ENCODE results near the gene SNUPN. TPM values are rescaled to one million over a fixed set of nuclear protein-coding genes. Genes with fewer than 3 reads are reported as not detected.

The SNUPN gene
- total RNA-seq, result 33.9 and 34.7 TPM in 2 replicates

GRCh38 chr15:75625542-75626347 lies at the start of gene SNUPN:
TSS of gene SNUPN (minus strand) at chr15:75625725. CDS start at chr15:75621051, 4,674 bp downstream.

GRCh38 chr15:75647370-75648155 lies 22.0 kb upstream of the SNUPN start, which contains the start of gene SNX33:
TSS of gene SNX33 (plus strand) at chr15:75647912. CDS start at chr15:75649103, 1,191 bp downstream.

GRCh38 chr15:75639709-75640482 lies 14.4 kb upstream of the SNUPN start, which contains the start of gene IMP3:
TSS of gene IMP3 (minus strand) at chr15:75640224. CDS start at chr15:75640168, 56 bp downstream.

GRCh38 chr15:75578948-75579920 lies 46.3 kb downstream of the SNUPN start, which contains the start of gene PTPN9:
TSS of gene PTPN9 (minus strand) at chr15:75579315. CDS start at chr15:75578776, 539 bp downstream.

Other genes with a start within 250 kb of the SNUPN start
- 14.1 and 18.6 TPM in 2 replicates for gene SIN3A, start 174.0 kb downstream of the SNUPN start, total RNA-seq
- 17.8 and 18.2 TPM in 2 replicates for gene PTPN9, start 46.4 kb downstream of the SNUPN start, total RNA-seq
- gene IMP3, start 14.5 kb upstream of the SNUPN start, total RNA-seq, result 111 and 119 TPM in 2 replicates
- 15.3 and 28.2 TPM in 2 replicates for gene SNX33, start 22.2 kb upstream of the SNUPN start, total RNA-seq
- gene CSPG4, start 87.1 kb upstream of the SNUPN start, total RNA-seq, result 50.2 and 70.7 TPM in 2 replicates
- gene UBE2Q2, start 217.7 kb upstream of the SNUPN start, total RNA-seq, result 63.3 and 69.1 TPM in 2 replicates